Jurkat, Clone E6-1 (cell line): ENCODE data around the gene HIVEP2. TPM values are rescaled to one million over a fixed set of nuclear protein-coding genes. Genes with fewer than 3 reads are reported as not detected.
"Not testable (repeated sequence)": the region's sequence is repeated elsewhere in the genome, so short reads cannot be mapped to it uniquely, and the experiment has no call there.

Experiments used
- DNase-seq: peaks from one replicate; pipeline ENCODE4 v3.0.0-alpha.2; 2011; ENCODE audit warnings: low read depth, low spot score
- H3K4me3 ChIP-seq: 2 replicates; pipeline ENCODE4 v1.5.1; 2011; ENCODE audit warnings: mild to moderate bottlenecking, low read length, control low read depth, moderate library complexity
- polyA plus RNA-seq: library from polyadenylated mRNA; unstranded; fragments of >200 nt; gene quantifications from one replicate; pipeline ENCODE4 v1.2.1, GENCODE V29; 2012; ENCODE audit warnings: missing spikeins; ENCODE audit not compliant: insufficient read length, insufficient read depth

HIVEP2 gene
- 10.4 TPM for polyA plus RNA-seq

GRCh38 chr6:142945049-142945445, at the start of gene HIVEP2:
Gene HIVEP2 (minus strand): TSS chr6:142945176. CDS start chr6:142774738, 170,438 bp downstream.
- peak within 1 kb of the TSS; percentile 88 for H3K4me3 ChIP-seq
- DNase-seq = no peak

- no peak for DNase-seq
- no peak overlapping the region for H3K4me3 ChIP-seq
Observed at GRCh38 chr6:142993977-142994376, 49.0 kb upstream of the HIVEP2 start.

GRCh38 chr6:142987490-142987889, 42.5 kb upstream of the HIVEP2 start:
- no peak for DNase-seq
- no peak overlapping the region for H3K4me3 ChIP-seq

GRCh38 chr6:142985281-142985680, 40.3 kb upstream of the HIVEP2 start:
- no peak for DNase-seq
- no peak overlapping the region for H3K4me3 ChIP-seq

- no peak overlapping the region for H3K4me3 ChIP-seq
- DNase-seq = no peak
Observed at GRCh38 chr6:142984386-142984785, 39.4 kb upstream of the HIVEP2 start.

- DNase-seq = no peak
- H3K4me3 ChIP-seq = no peak overlapping the region
Observed at GRCh38 chr6:142975365-142975764, 30.4 kb upstream of the HIVEP2 start.

GRCh38 chr6:142970941-142971340, 26.0 kb upstream of the HIVEP2 start:
- not testable (repeated sequence) for DNase-seq, H3K4me3 ChIP-seq

GRCh38 chr6:142968601-142969000, 23.6 kb upstream of the HIVEP2 start:
- no peak for DNase-seq
- no peak overlapping the region for H3K4me3 ChIP-seq

GRCh38 chr6:142966294-142966693, 21.3 kb upstream of the HIVEP2 start:
- no peak for DNase-seq
- H3K4me3 ChIP-seq = no peak overlapping the region

GRCh38 chr6:142965164-142965563, 20.2 kb upstream of the HIVEP2 start:
- DNase-seq = no peak

GRCh38 chr6:142960098-142960497, 15.1 kb upstream of the HIVEP2 start:
- H3K4me3 ChIP-seq = no peak overlapping the region
- no peak for DNase-seq

More at GRCh38 chr6:142965164-142965563, 20.2 kb upstream of the HIVEP2 start:
- no peak overlapping the region for H3K4me3 ChIP-seq

GRCh38 chr6:142958343-142958742, 13.4 kb upstream of the HIVEP2 start:
- H3K4me3 ChIP-seq = no peak overlapping the region
- no peak for DNase-seq

GRCh38 chr6:142956726-142957125, 11.8 kb upstream of the HIVEP2 start:
- no peak for DNase-seq
- H3K4me3 ChIP-seq = no peak overlapping the region

GRCh38 chr6:142954844-142955243, 9.9 kb upstream of the HIVEP2 start:
- no peak for DNase-seq
- H3K4me3 ChIP-seq = no peak overlapping the region

- DNase-seq = no peak
- H3K4me3 ChIP-seq = no peak overlapping the region
Observed at GRCh38 chr6:142953373-142954273, 8.6 kb upstream of the HIVEP2 start.

GRCh38 chr6:142952614-142953013, 7.6 kb upstream of the HIVEP2 start:
- H3K4me3 ChIP-seq = no peak overlapping the region
- DNase-seq = no peak

- H3K4me3 ChIP-seq = no peak overlapping the region
- no peak for DNase-seq
Observed at GRCh38 chr6:142950291-142950690, 5.3 kb upstream of the HIVEP2 start.

- H3K4me3 ChIP-seq = peak overlapping the region; percentile 88
- no peak for DNase-seq
Observed at GRCh38 chr6:142947714-142948480, 2.9 kb upstream of the HIVEP2 start.

- DNase-seq = no peak
- peak overlapping the region; percentile 88 for H3K4me3 ChIP-seq
Observed at GRCh38 chr6:142946924-142947713, 2.1 kb upstream of the HIVEP2 start.
